ENCODE measurements around the gene DUT. TPM values are rescaled to one million over a fixed set of nuclear protein-coding genes. Genes with fewer than 3 reads are reported as not detected.
A peak's percentile ranks its signal among the peaks of the same experiment; 100 is the strongest.

Gene DUT
- total and polyA plus RNA-seq, 2 experiments from 2014 or later: 82.5 to 420 TPM

GRCh38 chr15:48388910-48389309 lies 57.7 kb downstream of the DUT start:
- Histone ChIP-seq H3F3A (replicated peaks; ENCODE audit: low read depth) (no peaks in the 10 kb centered on the region), H3K27ac (ENCODE audit: low read depth) (no peak overlapping the region), H3K36me3 (ENCODE audit: insufficient read depth) (no peaks in the 10 kb centered on the region), H4K20me1 (replicated peaks; ENCODE audit: insufficient read depth) (no peaks in the 10 kb centered on the region), H3K4me2 (no peak overlapping the region), H3K79me2 (replicated peaks; ENCODE audit: insufficient read depth) (no peaks in the 10 kb centered on the region), H3K27me3 (ENCODE audit: insufficient read depth) (no peaks in the 10 kb centered on the region), H2AFZ (peak overlapping the region; percentile 69; the same call in 1 of the 2 replicates), H3K9me2 (ENCODE audit: insufficient read depth) (peaks cover 13% of the 10 kb centered on the region; the same call in 1 of the 2 replicates), H3K4me1 (ENCODE audit: insufficient read depth) (no peaks in the 10 kb centered on the region), H3K4me3 (no peak overlapping the region)
- Mint-ChIP-seq H3K9me3 (no peaks in the 10 kb centered on the region), H3K4me3 (no peak overlapping the region), H3K4me1 (peaks cover 4% of the 10 kb centered on the region; the same call in 1 of the 3 replicates), H3K27ac (no peak overlapping the region), H3K36me3 (ENCODE audit: low read depth) (no peaks in the 10 kb centered on the region), H3K27me3 (ENCODE audit: insufficient read depth, low read depth, poor library complexity) (peaks cover 1% of the 10 kb centered on the region)
- DNase-seq (ENCODE audit: low spot score) (no peak), ATAC-seq (no peak)
- no peak for TF ChIP-seq STAT1 (IDR thresholded peaks at IDR 0.05; ENCODE audit: unreplicated experiment)
- TF ChIP-seq POLR2AphosphoS5 (IDR thresholded peaks at IDR 0.05; ENCODE audit: low read depth): no peak
- no peak for TF ChIP-seq EZH2phosphoT487 (IDR thresholded peaks at IDR 0.05; ENCODE audit: unreplicated experiment)
- TF ChIP-seq, protein P1, sequence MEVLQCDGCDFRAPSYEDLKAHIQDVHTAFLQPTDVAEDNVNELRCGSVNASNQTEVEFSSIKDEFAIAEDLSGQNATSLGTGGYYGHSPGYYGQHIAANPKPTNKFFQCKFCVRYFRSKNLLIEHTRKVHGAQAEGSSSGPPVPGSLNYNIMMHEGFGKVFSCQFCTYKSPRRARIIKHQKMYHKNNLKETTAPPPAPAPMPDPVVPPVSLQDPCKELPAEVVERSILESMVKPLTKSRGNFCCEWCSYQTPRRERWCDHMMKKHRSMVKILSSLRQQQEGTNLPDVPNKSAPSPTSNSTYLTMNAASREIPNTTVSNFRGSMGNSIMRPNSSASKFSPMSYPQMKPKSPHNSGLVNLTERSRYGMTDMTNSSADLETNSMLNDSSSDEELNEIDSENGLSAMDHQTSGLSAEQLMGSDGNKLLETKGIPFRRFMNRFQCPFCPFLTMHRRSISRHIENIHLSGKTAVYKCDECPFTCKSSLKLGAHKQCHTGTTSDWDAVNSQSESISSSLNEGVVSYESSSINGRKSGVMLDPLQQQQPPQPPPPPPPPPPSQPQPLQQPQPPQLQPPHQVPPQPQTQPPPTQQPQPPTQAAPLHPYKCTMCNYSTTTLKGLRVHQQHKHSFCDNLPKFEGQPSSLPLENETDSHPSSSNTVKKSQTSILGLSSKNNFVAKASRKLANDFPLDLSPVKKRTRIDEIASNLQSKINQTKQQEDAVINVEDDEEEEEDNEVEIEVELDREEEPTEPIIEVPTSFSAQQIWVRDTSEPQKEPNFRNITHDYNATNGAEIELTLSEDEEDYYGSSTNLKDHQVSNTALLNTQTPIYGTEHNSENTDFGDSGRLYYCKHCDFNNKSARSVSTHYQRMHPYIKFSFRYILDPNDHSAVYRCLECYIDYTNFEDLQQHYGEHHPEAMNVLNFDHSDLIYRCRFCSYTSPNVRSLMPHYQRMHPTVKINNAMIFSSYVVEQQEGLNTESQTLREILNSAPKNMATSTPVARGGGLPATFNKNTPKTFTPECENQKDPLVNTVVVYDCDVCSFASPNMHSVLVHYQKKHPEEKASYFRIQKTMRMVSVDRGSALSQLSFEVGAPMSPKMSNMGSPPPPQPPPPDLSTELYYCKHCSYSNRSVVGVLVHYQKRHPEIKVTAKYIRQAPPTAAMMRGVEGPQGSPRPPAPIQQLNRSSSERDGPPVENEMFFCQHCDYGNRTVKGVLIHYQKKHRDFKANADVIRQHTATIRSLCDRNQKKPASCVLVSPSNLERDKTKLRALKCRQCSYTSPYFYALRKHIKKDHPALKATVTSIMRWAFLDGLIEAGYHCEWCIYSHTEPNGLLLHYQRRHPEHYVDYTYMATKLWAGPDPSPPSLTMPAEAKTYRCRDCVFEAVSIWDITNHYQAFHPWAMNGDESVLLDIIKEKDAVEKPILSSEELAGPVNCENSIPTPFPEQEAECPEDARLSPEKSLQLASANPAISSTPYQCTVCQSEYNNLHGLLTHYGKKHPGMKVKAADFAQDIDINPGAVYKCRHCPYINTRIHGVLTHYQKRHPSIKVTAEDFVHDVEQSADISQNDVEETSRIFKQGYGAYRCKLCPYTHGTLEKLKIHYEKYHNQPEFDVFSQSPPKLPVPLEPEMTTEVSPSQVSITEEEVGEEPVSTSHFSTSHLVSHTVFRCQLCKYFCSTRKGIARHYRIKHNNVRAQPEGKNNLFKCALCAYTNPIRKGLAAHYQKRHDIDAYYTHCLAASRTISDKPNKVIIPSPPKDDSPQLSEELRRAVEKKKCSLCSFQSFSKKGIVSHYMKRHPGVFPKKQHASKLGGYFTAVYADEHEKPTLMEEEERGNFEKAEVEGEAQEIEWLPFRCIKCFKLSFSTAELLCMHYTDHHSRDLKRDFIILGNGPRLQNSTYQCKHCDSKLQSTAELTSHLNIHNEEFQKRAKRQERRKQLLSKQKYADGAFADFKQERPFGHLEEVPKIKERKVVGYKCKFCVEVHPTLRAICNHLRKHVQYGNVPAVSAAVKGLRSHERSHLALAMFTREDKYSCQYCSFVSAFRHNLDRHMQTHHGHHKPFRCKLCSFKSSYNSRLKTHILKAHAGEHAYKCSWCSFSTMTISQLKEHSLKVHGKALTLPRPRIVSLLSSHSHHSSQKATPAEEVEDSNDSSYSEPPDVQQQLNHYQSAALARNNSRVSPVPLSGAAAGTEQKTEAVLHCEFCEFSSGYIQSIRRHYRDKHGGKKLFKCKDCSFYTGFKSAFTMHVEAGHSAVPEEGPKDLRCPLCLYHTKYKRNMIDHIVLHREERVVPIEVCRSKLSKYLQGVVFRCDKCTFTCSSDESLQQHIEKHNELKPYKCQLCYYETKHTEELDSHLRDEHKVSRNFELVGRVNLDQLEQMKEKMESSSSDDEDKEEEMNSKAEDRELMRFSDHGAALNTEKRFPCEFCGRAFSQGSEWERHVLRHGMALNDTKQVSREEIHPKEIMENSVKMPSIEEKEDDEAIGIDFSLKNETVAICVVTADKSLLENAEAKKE (CRISPR knock-in tag; IDR thresholded peaks at IDR 0.05): no peak

- ATAC-seq (no peak), DNase-seq (ENCODE audit: low spot score) (no peak)
- Mint-ChIP-seq H3K9me3 (no peaks in the 10 kb centered on the region), H3K36me3 (ENCODE audit: low read depth) (no peaks in the 10 kb centered on the region), H3K4me1 (peaks cover 4% of the 10 kb centered on the region; the same call in 1 of the 3 replicates), H3K27me3 (ENCODE audit: insufficient read depth, low read depth, poor library complexity) (peaks cover 1% of the 10 kb centered on the region), H3K27ac (no peak overlapping the region), H3K4me3 (no peak overlapping the region)
- H4K20me1 ChIP-seq (replicated peaks; ENCODE audit: insufficient read depth): no peaks in the 10 kb centered on the region
- no peaks in the 10 kb centered on the region for H3K4me1 ChIP-seq (ENCODE audit: insufficient read depth)
- no peak overlapping the region for H3K27ac ChIP-seq (ENCODE audit: low read depth)
- H2AFZ ChIP-seq: peak overlapping the region; percentile 69
- no peaks in the 10 kb centered on the region for H3K79me2 ChIP-seq (replicated peaks; ENCODE audit: insufficient read depth)
- no peak overlapping the region for H3K4me2 ChIP-seq
- H3K9me2 ChIP-seq (ENCODE audit: insufficient read depth): peaks cover 11% of the 10 kb centered on the region
- H3F3A ChIP-seq (replicated peaks; ENCODE audit: low read depth): no peaks in the 10 kb centered on the region
- H3K36me3 ChIP-seq (ENCODE audit: insufficient read depth): no peaks in the 10 kb centered on the region
- H3K4me3 ChIP-seq: no peak overlapping the region
- no peaks in the 10 kb centered on the region for H3K27me3 ChIP-seq (ENCODE audit: insufficient read depth)
- TF ChIP-seq EZH2phosphoT487 (IDR thresholded peaks at IDR 0.05; ENCODE audit: unreplicated experiment) (no peak), CREB1 (CRISPR knock-in tag; IDR thresholded peaks at IDR 0.05; ENCODE audit: low read depth) (no peak), ZNF331 (CRISPR knock-in tag; IDR thresholded peaks at IDR 0.05; ENCODE audit: low read depth) (no peak), ETS1 (IDR thresholded peaks at IDR 0.05) (no peak), REST (IDR thresholded peaks at IDR 0.05; ENCODE audit: unreplicated experiment) (no peak)
- TF ChIP-seq, protein P2, sequence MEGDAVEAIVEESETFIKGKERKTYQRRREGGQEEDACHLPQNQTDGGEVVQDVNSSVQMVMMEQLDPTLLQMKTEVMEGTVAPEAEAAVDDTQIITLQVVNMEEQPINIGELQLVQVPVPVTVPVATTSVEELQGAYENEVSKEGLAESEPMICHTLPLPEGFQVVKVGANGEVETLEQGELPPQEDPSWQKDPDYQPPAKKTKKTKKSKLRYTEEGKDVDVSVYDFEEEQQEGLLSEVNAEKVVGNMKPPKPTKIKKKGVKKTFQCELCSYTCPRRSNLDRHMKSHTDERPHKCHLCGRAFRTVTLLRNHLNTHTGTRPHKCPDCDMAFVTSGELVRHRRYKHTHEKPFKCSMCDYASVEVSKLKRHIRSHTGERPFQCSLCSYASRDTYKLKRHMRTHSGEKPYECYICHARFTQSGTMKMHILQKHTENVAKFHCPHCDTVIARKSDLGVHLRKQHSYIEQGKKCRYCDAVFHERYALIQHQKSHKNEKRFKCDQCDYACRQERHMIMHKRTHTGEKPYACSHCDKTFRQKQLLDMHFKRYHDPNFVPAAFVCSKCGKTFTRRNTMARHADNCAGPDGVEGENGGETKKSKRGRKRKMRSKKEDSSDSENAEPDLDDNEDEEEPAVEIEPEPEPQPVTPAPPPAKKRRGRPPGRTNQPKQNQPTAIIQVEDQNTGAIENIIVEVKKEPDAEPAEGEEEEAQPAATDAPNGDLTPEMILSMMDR (conservative IDR thresholded peaks at IDR 0.05; ENCODE audit: low read depth in 2 of 2): no peak
Measured at GRCh38 chr15:48389691-48390143, 58.5 kb downstream of the DUT start.
